Embryonic facial prominence (tissue), 1 donor: ENCODE measurements around the gene TMED3.
"Not testable (repeated sequence)": the region's sequence is repeated elsewhere in the genome, so short reads cannot be mapped to it uniquely, and the experiment has no call there.

Experiments
- DNase-seq: peaks from one replicate; pipeline ENCODE4 v3.0.0-alpha.2; 2016; ENCODE audit errors: extremely low spot score

Gene TMED3

GRCh38 chr15:79316864-79317263 is 6.0 kb downstream of the TMED3 start:
- DNase-seq: no peak

- DNase-seq: not testable (repeated sequence)
These were observed 9.1 kb downstream of the TMED3 start for GRCh38 chr15:79319973-79320372.

GRCh38 chr15:79321876-79322275 is 11.0 kb downstream of the TMED3 start:
- DNase-seq: no peak

GRCh38 chr15:79322306-79322705 is 11.4 kb downstream of the TMED3 start:
- DNase-seq: no peak

- no peak for DNase-seq
These were observed 12.0 kb downstream of the TMED3 start for GRCh38 chr15:79322945-79323344.

DNA sequence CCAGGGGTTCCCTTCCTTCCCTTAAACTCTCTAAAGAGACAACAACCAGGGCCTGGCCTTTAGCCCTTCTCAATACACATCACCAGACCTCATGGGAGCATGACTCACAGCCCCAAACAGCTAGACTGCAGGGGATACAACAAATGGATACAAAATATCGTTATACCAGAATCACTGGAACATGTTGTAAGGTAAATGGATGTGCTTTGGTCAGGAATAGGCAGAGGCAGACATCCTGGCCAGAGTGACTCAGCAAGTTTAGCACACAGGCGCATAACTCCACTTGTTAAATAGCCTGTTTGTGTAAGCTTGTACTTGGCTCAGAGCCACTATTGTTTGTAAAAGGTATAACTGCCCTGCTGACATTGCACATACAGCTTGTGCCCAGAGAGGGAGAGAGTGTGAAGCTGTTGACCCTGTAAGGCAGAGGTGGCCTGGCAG is 18.3 kb downstream of the TMED3 start:
- no peak for DNase-seq

- DNase-seq: no peak
These were observed 22.1 kb downstream of the TMED3 start for GRCh38 chr15:79332824-79333510.

DNA sequence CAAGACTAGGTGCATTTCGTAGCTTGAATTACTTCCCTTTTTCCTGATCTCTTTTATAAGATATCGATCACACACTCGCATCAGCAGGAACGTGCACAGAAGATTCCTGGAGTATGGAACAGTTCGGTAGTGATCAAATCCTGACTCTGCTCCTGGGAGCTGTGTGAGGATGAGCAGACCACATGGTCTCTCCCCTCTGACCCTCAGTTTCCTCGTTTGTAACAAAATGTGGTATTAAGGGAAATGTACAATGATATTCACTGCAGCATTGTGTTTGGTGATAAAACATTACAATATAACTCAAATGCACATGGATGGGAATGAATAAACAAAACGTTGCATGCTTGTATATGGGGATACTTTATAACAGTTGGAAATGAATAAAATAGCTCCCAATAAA is 26.7 kb downstream of the TMED3 start:
- DNase-seq: no peak

- no peak for DNase-seq
These were observed 28.8 kb downstream of the TMED3 start for GRCh38 chr15:79339588-79340314.

- DNase-seq: no peak
These were observed 29.3 kb downstream of the TMED3 start for GRCh38 chr15:79340315-79340602.

DNA sequence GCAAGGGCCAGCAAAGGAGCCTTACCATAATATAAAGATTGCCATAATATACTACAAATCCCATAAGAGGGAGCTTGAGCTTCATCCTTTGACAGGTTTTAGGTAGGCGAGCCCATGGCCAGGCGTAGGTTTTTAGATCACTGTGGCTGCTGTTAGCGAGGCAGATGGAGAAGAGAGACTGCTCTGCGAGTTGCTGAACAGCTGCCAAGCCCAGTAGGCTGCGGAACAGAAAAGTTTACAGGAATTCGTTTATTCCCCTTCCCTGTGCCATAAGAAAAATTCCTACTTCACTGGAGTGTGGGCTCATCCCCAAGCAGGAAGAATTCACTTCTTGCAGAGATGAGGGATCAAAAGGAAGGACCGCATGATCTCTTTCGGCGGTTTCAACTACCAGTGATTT is 30.5 kb downstream of the TMED3 start:
- no peak for DNase-seq

DNA sequence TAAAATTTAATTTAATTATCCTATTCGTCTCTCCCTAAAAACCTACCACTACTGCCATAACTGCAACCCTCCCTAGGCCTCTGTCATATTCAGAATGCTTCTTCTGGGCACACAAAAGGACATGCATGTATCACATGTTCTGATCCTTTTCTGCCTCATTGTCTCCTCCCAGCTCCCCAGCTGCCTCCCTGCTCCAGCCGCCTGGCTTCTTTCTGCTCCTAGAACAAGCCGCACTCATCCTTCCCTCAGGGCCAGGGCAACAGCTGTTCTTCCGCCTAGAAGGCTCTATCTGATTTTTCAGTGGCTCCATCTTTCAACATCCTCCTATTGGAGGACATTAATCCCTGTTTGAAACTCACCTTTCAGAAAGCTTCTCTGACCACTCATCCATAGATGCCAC is 38.6 kb downstream of the TMED3 start:
- no peak for DNase-seq

DNA sequence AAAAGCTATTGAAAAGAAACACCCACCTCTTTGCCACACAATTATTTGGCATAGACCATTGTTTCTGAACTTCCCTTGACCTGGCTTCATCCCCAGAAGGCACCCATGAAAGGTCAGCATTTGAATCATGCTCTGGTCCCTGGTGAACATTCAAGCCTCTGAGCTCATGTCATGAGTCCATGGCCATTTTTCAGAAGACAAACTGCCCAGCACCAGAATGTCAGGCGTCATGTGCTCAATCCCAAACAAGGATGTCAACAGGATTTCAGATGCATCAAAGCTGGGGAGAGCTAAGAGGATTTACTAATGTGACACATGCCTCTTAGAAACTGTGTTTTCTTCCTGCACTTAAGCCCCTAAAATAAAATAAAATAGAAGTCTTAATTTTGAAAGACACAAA is 41.3 kb downstream of the TMED3 start:
- DNase-seq: no peak

GRCh38 chr15:79357566-79357965 is 46.7 kb downstream of the TMED3 start:
- DNase-seq: no peak

GRCh38 chr15:79358069-79358468 is 47.2 kb downstream of the TMED3 start:
- no peak for DNase-seq

DNA sequence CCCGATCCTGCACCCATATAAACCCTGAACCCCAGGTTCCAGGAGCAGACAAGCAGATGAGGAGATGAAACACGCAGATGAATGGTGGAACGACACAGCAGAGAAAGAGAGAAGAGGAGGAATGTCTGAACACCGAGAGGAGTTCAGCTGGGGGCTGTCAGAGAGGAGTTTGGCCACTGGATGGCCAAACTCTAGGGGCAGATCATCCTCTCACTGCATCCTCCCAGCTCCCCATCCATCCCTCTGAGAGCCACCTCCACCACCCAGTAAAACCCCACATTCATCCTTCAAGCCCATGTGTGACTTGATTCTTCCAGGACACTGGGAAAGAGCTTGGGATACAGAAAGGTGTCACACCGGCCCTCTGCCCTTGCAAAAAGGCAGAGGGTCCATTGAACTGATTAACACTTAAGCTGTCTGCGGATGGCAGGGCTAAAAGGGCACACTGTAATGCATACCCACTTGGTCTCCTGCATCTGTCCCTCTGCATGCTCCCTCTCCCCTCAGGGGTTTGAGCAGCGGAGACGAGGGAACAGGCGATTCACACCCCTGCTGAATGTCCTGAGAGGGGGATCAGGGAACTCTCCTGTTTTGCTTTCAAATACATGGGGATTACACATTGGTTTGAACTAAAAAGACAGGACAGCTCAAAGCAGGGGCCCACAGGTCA is 53.8 kb downstream of the TMED3 start:
- no peak for DNase-seq

- no peak for DNase-seq
These were observed 54.9 kb downstream of the TMED3 start for GRCh38 chr15:79365765-79366164.

DNA sequence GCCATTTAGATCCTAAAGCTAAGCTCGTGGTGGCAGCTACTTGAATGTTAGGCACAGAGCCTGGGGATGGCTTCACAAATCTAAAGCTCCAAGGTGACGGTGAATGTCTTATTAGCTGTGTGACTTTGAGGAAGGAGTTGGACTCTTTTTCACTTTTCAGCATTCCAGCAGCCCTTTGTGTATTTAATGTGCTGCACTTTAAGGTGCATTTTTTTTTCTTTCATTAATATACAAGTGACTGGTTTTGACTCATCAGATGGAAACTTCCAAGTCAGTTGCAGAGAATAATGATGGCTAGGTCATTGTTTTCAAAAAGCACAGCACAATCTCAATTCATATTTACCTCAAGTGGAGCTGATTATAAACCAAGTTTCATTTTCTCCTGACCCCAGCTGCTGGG is 55.8 kb downstream of the TMED3 start:
- DNase-seq: no peak

- no peak for DNase-seq
These were observed 59.8 kb downstream of the TMED3 start for GRCh38 chr15:79370716-79371115.

- DNase-seq: no peak
These were observed 60.7 kb downstream of the TMED3 start for GRCh38 chr15:79371591-79371990.

GRCh38 chr15:79372428-79372827 is 61.5 kb downstream of the TMED3 start:
- no peak for DNase-seq
